BE2C (cell line): Measurements from ENCODE around the gene CCDC158.

Experiments
- DNase-seq: peaks from one replicate; pipeline ENCODE4 v3.0.0-alpha.2; 2020
- H3K27me3 ChIP-seq: fragments of 250-450 bp; sonication (Bioruptor Pico); 2 replicates; pipeline ENCODE4 v1.5.1; 2020; ENCODE audit warnings: mild to moderate bottlenecking
- H3K36me3 ChIP-seq: fragments of 250-450 bp; sonication (Bioruptor Pico); 2 replicates; pipeline ENCODE4 v1.5.1; 2020; ENCODE audit warnings: mild to moderate bottlenecking
- H3K4me1 ChIP-seq: fragments of 250-450 bp; sonication (Bioruptor Pico); 2 replicates; pipeline ENCODE4 v1.5.1; 2020
- H3K4me3 ChIP-seq: 2 replicates; pipeline ENCODE4 v1.5.1; 2011; ENCODE audit warnings: low read depth, low read length
- H3K9me3 ChIP-seq: fragments of 250-450 bp; sonication (Bioruptor Pico); 2 replicates; pipeline ENCODE4 v1.5.1; 2020
- CTCF ChIP-seq: IDR thresholded peaks from 2 replicates; pipeline ENCODE4 v1.5.1; 2012; ENCODE audit warnings: mild to moderate bottlenecking, low read depth, low read length

Gene CCDC158

GRCh38 chr4:76307660-76308014 lies 113.3 kb downstream of the CCDC158 start:
- Histone ChIP-seq H3K4me1 (peaks cover 19% of the 10 kb centered on the region), H3K9me3 (no peaks in the 10 kb centered on the region), H3K4me3 (peak overlapping the region; percentile 72; the same call in 1 of the 2 replicates), H3K27me3 (no peaks in the 10 kb centered on the region; the same call in 1 of the 2 replicates), H3K36me3 (no peaks in the 10 kb centered on the region)
- DNase-seq = peak; percentile 17
- no peak for TF ChIP-seq CTCF

GRCh38 chr4:76306882-76307659 lies 113.9 kb downstream of the CCDC158 start:
- H3K27me3 ChIP-seq = no peaks in the 10 kb centered on the region; the same call in 1 of the 2 replicates
- peaks cover 19% of the 10 kb centered on the region for H3K4me1 ChIP-seq
- H3K36me3 ChIP-seq = no peaks in the 10 kb centered on the region
- 0 out of 2 replicates have a peak, but pooled peaks have one; percentile 24 for TF ChIP-seq CTCF
- H3K9me3 ChIP-seq = no peaks in the 10 kb centered on the region
- H3K4me3 ChIP-seq = peak overlapping the region; percentile 72
- peak; percentile 46 for DNase-seq

- TF ChIP-seq CTCF = no peak
- H3K27me3 ChIP-seq = no peaks in the 10 kb centered on the region; the same call in 1 of the 2 replicates
- peak; percentile 72 for DNase-seq
- peaks cover 19% of the 10 kb centered on the region for H3K4me1 ChIP-seq
- peak within 1 kb of the TSS; percentile 72 for H3K4me3 ChIP-seq
- H3K9me3 ChIP-seq = no peaks in the 10 kb centered on the region
- no peaks in the 10 kb centered on the region for H3K36me3 ChIP-seq
Measured at GRCh38 chr4:76305971-76306881, 114.7 kb downstream of the CCDC158 start, which contains the start of gene STBD1. Gene STBD1 (plus strand): TSS chr4:76306733. CDS start chr4:76306770, 37 bp downstream.

- H3K9me3 ChIP-seq = no peaks in the 10 kb centered on the region
- peaks cover 12% of the 10 kb centered on the region for H3K4me1 ChIP-seq
- H3K36me3 ChIP-seq = no peaks in the 10 kb centered on the region
- no peak overlapping the region; the same call in 1 of the 2 replicates for H3K4me3 ChIP-seq
- DNase-seq = no peak
- TF ChIP-seq CTCF = no peak
- H3K27me3 ChIP-seq = no peaks in the 10 kb centered on the region; the same call in 1 of the 2 replicates
Measured at GRCh38 chr4:76305033-76305687, 115.8 kb downstream of the CCDC158 start.

GRCh38 chr4:76302826-76303438 lies 118.0 kb downstream of the CCDC158 start:
- Histone ChIP-seq H3K4me3 (no peak overlapping the region), H3K27me3 (no peaks in the 10 kb centered on the region; the same call in 1 of the 2 replicates), H3K9me3 (no peaks in the 10 kb centered on the region), H3K36me3 (no peaks in the 10 kb centered on the region), H3K4me1 (peaks cover 2% of the 10 kb centered on the region; the same call in 1 of the 2 replicates)
- DNase-seq = no peak
- TF ChIP-seq CTCF = no peak
